Measurements from ENCODE around the gene PNMA1. TPM values are rescaled to one million over a fixed set of nuclear protein-coding genes. Genes with fewer than 3 reads are reported as not detected.

The PNMA1 gene
- total and polyA plus RNA-seq, 9 of the 15 experiments (the other 6 are each of a cell fraction or from before 2014, with no cell fraction given), result 1.7 to 26.4 (median 8.7) TPM

DNA sequence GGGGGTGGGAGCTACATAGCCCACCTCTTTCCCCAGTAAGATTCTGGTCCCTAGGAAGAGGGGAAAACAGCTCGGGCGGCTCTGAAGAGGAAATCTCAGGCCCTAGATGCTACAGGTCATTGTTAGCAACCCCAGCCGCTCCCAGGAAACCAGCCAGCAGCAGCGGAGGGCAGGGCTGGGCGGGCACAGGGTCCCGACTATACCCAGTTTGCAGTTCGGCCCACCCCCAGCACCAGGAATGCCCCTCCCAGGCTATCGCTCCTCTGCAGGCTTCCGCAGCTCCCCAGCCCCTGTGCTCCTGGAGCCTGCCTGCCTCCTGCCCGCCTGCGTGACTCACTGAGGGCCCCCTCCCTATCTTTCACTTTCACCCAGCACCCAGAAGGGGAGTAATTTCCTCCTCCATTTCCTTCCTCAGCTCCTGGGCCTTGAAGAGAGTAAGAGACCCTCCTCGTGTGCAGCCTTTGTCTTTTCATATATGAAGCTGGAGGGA is 27.2 kb upstream of the PNMA1 start (continued):
- TF ChIP-seq CBX3 (IDR thresholded peaks at IDR 0.05; ENCODE audit: borderline replicate concordance in 1 of 2, low read length in 2 of 2) (no peak), POLR3G (IDR thresholded peaks at IDR 0.05; ENCODE audit: extremely low read depth, insufficient read length, insufficient replicate concordance) (no peak), ETV5 (CRISPR knock-in tag; IDR thresholded peaks at IDR 0.05; ENCODE audit: low read depth) (peak; percentile 77), LCOR (CRISPR knock-in tag; IDR thresholded peaks at IDR 0.05) (no peak), BMI1 (IDR thresholded peaks at IDR 0.05; ENCODE audit: low read length) (no peak), ZNF408 (CRISPR knock-in tag; IDR thresholded peaks at IDR 0.05; ENCODE audit: low read depth) (no peak), SRSF9 (IDR thresholded peaks at IDR 0.05; ENCODE audit: borderline replicate concordance, low read depth, low read length) (no peak), SETDB1 (IDR thresholded peaks at IDR 0.05; ENCODE audit: low read length) (no peak), ZNF699 (CRISPR knock-in tag; IDR thresholded peaks at IDR 0.05; ENCODE audit: insufficient replicate concordance) (no peak), NR1H2 (CRISPR knock-in tag; IDR thresholded peaks at IDR 0.05) (no peak), ZNF77 (CRISPR knock-in tag; IDR thresholded peaks at IDR 0.05) (no peak), ZNF274 (IDR thresholded peaks at IDR 0.05; ENCODE audit: borderline replicate concordance, low read depth, low read length) (no peak), ZFX (CRISPR knock-in tag; IDR thresholded peaks at IDR 0.05) (no peak), THRAP3 (IDR thresholded peaks at IDR 0.05; ENCODE audit: borderline replicate concordance) (no peak), FOSL1 (tag; conservative IDR thresholded peaks at IDR 0.05) (peak; percentile 90), MTA1 (IDR thresholded peaks at IDR 0.05; ENCODE audit: borderline replicate concordance) (no peak), RCOR1 (IDR thresholded peaks at IDR 0.05; ENCODE audit: borderline replicate concordance in 1 of 2, low read depth in 2 of 2, low read length in 2 of 2) (peak in 1 of 2 experiments; percentile 23; a peak in 1 of 4 replicates), ZNF3 (CRISPR knock-in tag; IDR thresholded peaks at IDR 0.05) (no peak), POLR3A (IDR thresholded peaks at IDR 0.05; ENCODE audit: borderline replicate concordance, extremely low read depth, insufficient read depth, insufficient read length) (no peak), ILF3 (IDR thresholded peaks at IDR 0.05; ENCODE audit: borderline replicate concordance) (no peak), FIP1L1 (IDR thresholded peaks at IDR 0.05; ENCODE audit: low read depth, low read length, poor library complexity, severe bottlenecking) (no peak), HLTF (IDR thresholded peaks at IDR 0.05) (no peak), GATAD2A (IDR thresholded peaks at IDR 0.05) (peak; percentile 20; the same call in 1 of the 2 replicates), ZNF354B (CRISPR knock-in tag; IDR thresholded peaks at IDR 0.05) (no peak), ZNF316 (IDR thresholded peaks at IDR 0.05) (no peak), NFATC3 (IDR thresholded peaks at IDR 0.05) (no peak), TAL1 (IDR thresholded peaks at IDR 0.05) (peak; percentile 81)
- TF ChIP-seq, protein P1, sequence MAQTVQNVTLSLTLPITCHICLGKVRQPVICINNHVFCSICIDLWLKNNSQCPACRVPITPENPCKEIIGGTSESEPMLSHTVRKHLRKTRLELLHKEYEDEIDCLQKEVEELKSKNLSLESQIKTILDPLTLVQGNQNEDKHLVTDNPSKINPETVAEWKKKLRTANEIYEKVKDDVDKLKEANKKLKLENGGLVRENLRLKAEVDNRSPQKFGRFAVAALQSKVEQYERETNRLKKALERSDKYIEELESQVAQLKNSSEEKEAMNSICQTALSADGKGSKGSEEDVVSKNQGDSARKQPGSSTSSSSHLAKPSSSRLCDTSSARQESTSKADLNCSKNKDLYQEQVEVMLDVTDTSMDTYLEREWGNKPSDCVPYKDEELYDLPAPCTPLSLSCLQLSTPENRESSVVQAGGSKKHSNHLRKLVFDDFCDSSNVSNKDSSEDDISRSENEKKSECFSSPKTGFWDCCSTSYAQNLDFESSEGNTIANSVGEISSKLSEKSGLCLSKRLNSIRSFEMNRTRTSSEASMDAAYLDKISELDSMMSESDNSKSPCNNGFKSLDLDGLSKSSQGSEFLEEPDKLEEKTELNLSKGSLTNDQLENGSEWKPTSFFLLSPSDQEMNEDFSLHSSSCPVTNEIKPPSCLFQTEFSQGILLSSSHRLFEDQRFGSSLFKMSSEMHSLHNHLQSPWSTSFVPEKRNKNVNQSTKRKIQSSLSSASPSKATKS (CRISPR knock-in tag; IDR thresholded peaks at IDR 0.05), result no peak
- TF ChIP-seq, protein P2, sequence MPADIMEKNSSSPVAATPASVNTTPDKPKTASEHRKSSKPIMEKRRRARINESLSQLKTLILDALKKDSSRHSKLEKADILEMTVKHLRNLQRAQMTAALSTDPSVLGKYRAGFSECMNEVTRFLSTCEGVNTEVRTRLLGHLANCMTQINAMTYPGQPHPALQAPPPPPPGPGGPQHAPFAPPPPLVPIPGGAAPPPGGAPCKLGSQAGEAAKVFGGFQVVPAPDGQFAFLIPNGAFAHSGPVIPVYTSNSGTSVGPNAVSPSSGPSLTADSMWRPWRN (IDR thresholded peaks at IDR 0.05; ENCODE audit: low read depth), result no peak
- TF ChIP-seq, protein P3, sequence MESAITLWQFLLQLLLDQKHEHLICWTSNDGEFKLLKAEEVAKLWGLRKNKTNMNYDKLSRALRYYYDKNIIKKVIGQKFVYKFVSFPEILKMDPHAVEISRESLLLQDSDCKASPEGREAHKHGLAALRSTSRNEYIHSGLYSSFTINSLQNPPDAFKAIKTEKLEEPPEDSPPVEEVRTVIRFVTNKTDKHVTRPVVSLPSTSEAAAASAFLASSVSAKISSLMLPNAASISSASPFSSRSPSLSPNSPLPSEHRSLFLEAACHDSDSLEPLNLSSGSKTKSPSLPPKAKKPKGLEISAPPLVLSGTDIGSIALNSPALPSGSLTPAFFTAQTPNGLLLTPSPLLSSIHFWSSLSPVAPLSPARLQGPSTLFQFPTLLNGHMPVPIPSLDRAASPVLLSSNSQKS (CRISPR knock-in tag; IDR thresholded peaks at IDR 0.05), result no peak
